Hepatocyte (in vitro differentiated cells): ENCODE results near the gene PSMB8.

Source experiments
- CTCF ChIP-seq: fragments of 200-600 bp; sonication (generic); IDR thresholded peaks from 2 replicates; pipeline ENCODE4 v1.5.1; 2016; ENCODE audit warnings: antibody characterized with exemption, mild to moderate bottlenecking; ENCODE audit not compliant: poor library complexity
- EZH2 ChIP-seq: fragments of 200-600 bp; sonication (generic); IDR thresholded peaks from 2 replicates; pipeline ENCODE4 v1.6.1; 2016; ENCODE audit warnings: antibody characterized with exemption, mild to moderate bottlenecking, borderline replicate concordance

GRCh38 chr6:32860674-32861073, 16.8 kb upstream of the PSMB8 start:
- no peak for TF ChIP-seq CTCF
- TF ChIP-seq EZH2 = no peak
